ELR (cell line): ENCODE data around the gene SSBP3.

Experiments used
- DNase-seq: peaks from one replicate; pipeline ENCODE4 v3.0.0-alpha.2; 2015; ENCODE audit warnings: low read depth

SSBP3 gene

DNA sequence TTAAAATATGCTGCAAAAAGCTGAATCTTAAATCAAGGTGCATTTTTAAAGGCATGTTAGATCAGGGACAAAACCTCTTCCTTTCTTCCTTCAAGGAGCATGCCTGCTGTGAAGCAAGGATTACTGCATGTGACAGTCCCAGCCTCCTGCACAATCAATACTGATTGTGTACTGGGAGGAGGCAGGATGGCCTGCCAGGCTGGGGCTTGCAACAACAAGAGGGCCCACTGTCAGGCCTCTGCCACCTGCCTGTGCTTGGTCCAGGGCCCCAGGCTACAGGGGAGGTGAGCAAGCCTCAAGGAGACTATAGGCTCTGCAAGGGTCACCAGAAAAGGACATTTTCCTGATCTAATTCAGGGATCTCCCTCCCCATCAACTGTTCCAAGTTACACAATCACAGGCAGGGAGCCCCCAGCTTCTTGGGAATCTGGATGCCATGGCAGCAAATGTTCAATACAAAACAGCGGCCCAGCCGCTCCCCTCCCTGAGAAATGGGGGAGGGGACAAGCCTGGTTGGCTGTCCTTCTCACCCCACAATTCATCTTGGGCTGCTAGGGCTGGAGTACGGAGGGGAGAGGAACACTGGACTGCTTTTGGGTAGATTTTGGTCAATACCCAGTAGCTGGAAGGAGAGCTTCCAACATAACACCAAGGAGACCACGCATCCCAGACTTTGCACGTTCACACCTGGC lies 76.7 kb downstream of the SSBP3 start:
- no peak for DNase-seq

GRCh38 chr1:54328066-54328636 lies 78.0 kb downstream of the SSBP3 start:
- no peak for DNase-seq

DNA sequence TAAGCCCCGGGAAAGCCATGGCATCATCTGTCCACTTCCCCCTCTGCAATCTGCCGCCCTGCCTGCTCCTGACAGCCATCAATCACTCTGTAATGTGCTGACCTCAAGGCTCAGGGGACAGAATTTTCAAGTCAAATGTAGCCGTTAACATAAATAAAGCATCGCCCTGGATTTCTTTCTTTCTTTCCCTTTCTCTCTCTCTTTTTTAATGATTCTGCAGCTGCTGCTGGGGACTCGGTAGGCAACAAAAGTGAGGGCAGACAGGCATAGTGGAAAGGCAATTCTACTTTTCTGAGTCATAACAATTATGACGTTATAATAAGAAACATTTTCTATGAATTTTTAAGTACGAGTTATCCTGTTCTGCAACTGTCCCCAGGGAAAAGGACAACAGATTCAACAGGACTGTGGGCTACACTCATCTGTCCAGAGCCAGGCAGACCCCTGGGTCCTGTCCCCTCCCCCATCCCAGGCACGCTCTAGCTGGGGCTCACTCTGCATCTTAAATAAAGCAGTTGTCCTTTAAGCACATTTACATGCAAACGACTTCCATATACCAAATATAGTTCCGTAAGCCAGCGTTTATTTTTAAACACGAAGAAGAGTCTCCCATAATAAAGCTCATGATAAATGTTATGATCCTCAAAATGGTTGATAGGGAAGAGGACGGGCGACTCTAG lies 78.7 kb downstream of the SSBP3 start:
- DNase-seq, result peak; percentile 34

DNA sequence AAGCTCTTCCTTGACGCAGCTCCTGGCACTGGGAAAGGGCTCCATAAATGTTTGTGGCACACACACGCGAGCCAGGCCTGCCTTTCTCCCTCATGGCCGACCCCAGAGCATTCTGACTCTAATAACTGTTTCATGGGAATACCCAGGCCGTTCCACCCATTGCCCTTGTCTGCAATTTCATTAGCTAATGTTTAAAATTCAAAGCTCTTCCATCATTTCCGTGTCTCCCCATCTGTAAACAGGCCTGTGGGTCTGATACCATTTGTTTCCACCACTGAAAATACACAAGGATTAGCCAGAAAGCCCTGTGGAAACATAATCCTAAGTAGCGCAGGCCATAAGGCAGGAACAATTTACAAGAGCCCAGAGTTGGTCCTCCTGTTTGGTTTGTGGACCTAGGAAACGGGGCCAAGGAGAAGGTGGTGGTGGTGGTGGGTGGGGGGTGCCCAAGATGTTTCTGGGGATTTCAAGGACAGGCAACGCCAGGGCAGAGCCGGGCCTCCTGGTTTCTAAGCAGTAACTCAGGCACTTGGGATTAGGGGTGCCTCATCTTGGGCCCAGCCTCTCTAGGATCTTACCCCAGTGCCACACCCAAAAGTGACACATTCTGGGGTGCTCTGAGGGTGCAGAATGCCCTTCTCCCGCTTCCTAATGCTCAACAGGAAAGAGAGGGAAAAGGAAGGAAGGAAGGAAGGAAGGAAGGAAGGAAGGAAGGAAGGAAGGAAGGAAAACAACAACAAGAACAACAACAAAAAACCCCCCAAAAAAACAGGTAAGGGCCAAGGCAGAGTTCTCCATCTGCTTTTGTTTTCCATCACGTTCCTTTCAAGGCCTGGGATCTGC lies 79.4 kb downstream of the SSBP3 start:
- no peak for DNase-seq

DNA sequence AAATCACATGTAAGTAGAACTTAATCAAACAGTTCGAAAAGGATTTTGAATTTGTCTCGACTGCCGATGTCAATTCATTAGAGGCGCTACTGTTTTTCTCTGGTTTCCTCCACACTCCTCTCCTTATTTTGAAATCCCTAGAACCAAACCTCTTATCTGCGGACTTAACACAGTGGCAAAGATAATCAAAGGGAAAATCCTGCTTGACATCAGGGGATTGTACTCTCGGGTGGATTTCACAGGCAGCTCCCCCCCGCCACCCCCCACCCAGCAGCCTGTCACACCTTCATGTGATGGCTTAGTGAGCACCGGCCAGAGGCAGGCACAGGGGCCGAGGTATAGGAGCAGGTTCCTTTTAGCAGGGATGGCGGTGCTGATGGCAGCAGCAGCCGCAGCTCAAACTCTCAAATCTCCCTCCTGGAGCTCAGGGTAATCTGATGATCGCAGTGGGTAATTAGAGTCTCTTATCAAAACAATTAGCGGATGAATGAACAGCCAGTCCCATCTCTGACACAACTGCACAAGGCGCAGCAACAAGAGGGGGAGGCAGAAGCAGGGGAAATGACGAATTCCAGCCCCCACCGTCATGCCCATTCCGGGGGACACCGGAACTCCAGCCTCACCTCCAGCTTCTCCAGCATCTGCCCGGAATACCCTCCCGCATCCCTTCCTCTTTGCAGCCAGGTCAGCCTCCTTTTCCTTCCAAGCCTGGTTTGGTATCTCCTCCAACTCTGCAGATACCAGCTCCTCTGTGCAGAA lies 80.3 kb downstream of the SSBP3 start:
- no peak for DNase-seq

DNA sequence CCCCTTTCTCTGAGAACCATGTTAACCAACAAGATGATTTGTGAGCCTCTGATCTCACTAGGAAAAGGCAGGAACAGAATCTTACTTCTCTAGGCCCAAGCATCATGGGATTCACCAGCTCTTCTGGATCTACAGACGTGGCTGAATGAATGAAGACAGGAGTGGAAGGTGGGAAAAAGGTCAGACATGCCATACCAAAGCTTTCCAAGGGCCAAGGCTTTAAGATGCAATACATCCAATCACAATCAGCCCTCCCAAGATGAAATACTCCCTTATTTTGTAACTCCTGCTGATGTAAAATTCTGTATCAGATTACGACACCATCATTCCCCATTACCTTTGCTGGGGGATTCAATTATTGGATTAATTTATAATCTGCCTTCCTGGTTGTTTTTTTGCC lies 80.9 kb downstream of the SSBP3 start:
- no peak for DNase-seq

DNA sequence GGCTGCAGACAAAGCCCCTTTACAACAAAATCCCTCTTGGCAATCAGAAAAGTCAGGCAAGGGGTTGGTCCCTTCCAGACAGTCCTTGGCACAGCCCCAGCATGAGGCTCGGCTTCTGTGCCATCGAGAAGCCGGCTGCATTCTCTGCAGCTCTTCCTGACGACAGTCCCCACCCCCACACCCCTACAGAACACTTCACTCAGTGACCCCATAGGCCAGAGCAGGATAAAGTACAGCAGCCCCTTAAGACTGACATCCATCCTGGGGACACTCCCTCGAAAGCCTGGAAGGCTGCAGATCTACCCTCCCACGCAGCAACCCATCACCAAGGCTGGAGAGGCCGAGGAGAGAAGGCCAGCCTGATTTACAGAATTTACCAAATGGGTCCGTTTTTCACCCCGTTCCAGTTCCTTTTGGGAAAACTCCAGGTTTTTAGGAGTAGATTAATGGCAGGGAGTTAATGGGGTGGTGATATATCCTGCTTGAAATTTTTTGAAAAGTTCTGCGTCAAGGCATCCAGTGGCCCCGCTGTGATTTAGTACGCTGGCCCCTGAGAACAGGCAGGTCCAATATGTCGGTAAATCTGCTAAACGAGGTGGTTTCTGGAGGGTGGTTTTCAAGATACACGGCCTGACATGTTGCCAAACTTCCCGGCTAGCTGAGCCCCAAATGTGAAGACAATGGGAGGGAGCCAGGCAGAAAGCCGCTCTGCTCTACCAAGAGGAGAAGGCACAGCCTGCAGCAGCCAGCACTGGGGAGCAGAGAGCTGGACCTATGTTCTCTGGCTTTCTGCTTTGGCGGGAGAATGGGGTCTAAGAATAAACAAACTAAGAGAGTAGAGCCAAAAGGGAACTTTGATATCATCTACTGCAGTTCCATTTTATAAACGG lies 81.7 kb downstream of the SSBP3 start:
- DNase-seq, result no peak

GRCh38 chr1:54323921-54324250 lies 82.3 kb downstream of the SSBP3 start:
- peak; percentile 35 for DNase-seq

DNA sequence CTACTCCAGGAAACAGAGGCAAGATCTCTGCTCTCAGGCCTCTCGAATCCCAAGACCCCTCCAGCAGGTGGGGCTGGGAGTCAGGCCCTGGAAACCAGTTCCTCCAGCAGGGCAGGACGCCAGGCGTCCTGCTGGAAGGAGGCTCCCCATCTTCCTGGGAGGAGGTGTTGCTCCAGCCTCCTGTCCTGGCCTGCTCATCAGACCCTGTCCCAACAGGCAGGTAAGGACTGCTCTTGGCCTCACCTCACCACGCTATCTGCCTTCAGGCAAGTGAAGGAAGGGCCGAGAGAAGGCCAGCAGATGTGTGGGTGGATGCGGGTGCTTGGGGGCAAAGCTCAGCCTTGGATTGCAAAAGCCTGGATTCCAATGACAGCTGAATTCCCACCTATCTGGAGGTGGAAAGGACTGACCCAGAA lies 82.9 kb downstream of the SSBP3 start:
- peak; percentile 16 for DNase-seq

- no peak for DNase-seq
These were observed 87.9 kb downstream of the SSBP3 start for GRCh38 chr1:54318246-54318814.

DNA sequence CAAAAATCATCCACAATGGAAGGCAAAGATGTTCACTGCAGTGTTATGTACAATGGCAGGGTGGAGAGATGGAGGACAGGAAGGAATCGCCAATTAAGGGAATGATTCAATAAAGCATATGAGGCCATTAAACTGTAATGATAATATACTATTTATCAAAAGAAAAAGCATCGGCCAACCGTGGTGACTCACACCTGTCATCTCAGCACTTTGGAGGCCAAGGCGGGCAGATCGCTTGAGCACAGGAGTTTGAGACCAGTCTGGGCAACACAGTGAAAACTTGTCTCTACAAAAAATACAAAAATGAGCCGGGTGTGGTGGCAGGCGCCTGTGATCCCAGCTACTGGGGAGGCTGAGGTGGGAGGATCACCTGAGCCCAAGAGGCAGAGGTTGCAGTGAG lies 89.1 kb downstream of the SSBP3 start:
- DNase-seq, result no peak

DNA sequence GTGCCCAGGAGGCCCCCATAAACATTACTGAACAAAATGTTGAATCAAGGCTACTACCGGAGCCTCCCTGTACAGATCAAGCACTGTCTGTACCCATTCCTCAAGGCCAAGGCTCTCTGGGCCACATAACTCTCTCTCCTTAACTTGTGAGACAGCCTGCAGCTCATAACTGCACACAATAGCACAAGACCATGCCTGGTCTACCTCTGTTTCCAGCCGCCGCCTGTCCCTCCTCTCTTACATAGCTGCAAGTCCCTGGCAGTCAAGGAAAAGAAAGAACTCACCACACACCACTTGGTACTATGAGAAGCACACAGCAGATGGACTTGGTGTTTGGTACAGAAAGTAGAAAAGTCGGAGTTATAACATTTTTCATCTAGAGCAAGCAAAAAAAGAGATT lies 91.1 kb downstream of the SSBP3 start:
- DNase-seq, result no peak

DNA sequence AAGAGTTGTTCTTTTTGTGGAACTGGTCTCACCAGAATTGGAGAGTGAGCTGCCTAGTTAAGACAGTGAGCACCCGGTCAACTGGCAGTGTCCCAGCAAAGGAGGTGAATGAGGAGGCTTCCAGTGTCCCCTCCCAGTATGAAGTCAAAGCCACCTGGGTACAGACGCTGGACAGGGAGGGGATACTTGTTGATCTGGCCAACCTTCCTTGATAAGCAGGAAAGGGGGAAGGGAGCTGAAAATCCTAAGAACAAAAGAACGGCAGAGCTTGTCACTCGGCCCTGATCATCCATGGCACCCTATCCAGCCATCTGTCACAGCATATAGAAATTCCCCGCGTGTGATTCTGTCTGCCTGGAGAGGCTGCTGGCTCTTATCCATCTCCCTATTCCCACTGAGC lies 91.5 kb downstream of the SSBP3 start:
- no peak for DNase-seq

GRCh38 chr1:54312796-54313316 lies 93.3 kb downstream of the SSBP3 start:
- DNase-seq, result peak; percentile 68

DNA sequence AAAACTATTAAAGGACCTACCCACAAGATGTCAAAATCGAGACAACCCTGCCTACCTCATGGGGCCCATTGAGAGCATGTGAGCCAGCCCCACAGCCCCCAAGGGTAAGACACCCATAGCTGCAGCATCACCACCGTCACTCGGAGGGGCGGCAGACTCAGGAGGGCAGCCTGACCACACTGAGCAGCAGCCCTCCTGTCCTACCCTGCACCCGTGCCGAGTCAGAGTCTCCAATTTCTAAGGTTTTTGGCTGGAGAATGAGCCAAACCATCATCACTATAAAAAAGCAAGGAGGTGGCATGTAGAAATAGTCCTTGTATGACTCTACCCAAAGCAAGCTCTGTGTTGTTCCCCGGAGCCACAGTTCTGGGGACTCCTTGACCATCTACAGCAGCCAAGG lies 94.7 kb downstream of the SSBP3 start:
- DNase-seq, result no peak

DNA sequence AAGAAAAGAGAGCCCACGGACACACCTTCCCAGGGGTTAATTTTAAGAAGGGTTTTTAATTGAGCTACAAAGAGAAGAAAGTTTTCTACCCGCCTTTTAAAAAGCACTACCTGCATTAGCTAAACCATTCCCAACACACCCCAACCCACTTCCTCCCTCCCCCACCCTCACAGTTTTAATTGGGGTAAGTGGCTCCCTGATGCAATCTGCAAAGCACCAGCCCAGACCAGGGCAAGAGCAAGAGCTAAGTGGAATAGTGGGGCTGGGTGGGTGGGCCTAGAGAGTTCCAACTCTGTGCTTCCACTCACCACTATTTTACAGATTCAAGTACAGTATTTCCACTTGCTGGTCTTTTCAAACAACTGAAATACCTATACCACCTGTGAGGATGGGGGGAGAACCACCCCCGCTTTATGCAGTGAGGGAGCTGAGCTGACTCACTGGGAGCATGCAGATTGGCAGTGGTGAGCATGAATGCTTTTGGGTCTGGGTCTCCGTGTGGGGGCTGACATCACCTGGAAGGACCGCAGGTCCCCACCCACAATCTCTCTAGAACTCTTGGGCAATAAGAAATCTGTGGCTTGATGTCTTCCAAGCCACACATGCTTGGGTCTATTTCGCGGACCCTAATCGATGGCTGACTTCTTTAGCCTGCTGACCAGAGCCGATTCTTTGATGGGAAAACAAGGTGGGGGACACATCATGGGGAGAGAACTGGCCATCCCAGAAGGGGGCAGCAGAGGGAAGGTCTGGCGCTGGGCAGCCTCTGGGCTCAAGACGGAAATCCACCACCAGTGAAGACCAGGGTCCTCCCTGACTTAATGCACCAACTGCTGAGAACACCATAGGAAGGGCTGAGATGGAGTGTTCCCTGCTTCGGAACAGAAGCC lies 95.5 kb downstream of the SSBP3 start:
- DNase-seq, result peak; percentile 53

GRCh38 chr1:54309631-54310366 lies 96.4 kb downstream of the SSBP3 start:
- DNase-seq, result no peak

DNA sequence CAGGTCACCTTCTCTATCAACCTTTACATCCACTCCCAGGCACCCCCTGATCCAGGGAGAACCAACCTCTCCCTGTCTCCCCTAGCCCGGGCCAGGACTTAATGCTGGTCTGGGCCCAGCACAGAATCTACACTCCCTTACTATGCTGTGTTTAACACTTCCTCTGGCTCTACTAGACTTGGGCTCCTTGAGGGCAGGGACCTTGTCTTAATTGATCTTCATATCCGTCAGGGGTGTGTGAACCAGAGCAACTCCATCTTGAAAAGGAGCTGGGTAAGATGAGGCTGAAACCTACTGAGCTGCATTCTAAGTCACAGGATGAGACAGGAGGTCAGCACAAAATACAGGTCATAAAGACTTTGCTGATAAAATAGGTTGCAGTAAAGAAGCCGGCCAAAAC lies 98.9 kb downstream of the SSBP3 start:
- DNase-seq, result no peak
